Muscle of leg (tissue), 16 donors: ENCODE data around the gene APOOL. TPM values are rescaled to one million over a fixed set of nuclear protein-coding genes. Genes with fewer than 3 reads are reported as not detected.
"Not testable (repeated sequence)": the region's sequence is repeated elsewhere in the genome, so short reads cannot be mapped to it uniquely, and the experiment has no call there.

ENCODE experiments used
- DNase-seq: peaks from one replicate; pipeline ENCODE4 v3.0.0; 2013
- H3K27ac ChIP-seq: one replicate; pipeline ENCODE4 v1.5.1; 2013; ENCODE audit warnings: mild to moderate bottlenecking, low read length, control low read depth
- H3K27me3 ChIP-seq: one replicate; pipeline ENCODE4 v1.6.1; 2013; ENCODE audit warnings: low read length; ENCODE audit not compliant: control insufficient read depth, insufficient read depth
- H3K36me3 ChIP-seq: one replicate; pipeline ENCODE4 v1.6.1; 2013; ENCODE audit warnings: low read length; ENCODE audit not compliant: control insufficient read depth, insufficient read depth
- H3K4me1 ChIP-seq: one replicate; pipeline ENCODE4 v1.6.1; 2013; ENCODE audit warnings: low read length; ENCODE audit not compliant: control insufficient read depth, insufficient read depth
- H3K4me3 ChIP-seq: one replicate; pipeline ENCODE4 v1.5.1; 2013; ENCODE audit warnings: low read length, control low read depth
- H3K9me3 ChIP-seq: replicated peaks from 2 replicates; pipeline ENCODE4 v1.6.1; 2013; ENCODE audit warnings: low read depth, low read length; ENCODE audit not compliant: control insufficient read depth
- WGBS: methylation state at CpG from one replicate; pipeline ENCODE4 v1.1.5; 2013; ENCODE audit warnings: missing lambda C conversion rate; ENCODE audit not compliant: insufficient coverage; 5-methylcytosine and 5-hydroxymethylcytosine counted together
- long read RNA-seq, 11 donors: transcript quantifications; one replicate each; lab custom pipeline, GENCODE V29; 2026
- polyA plus RNA-seq, 8 donors: library from polyadenylated mRNA; unstranded; fragments of 120-200 nt; gene quantifications; one replicate each; pipeline versions ENCODE4 v1.2.1 to v1.2.3, GENCODE V29; 2013; ENCODE audit warnings: inconsistent platforms in 1 of 8, low replicate concordance in 1 of 8; ENCODE audit not compliant: insufficient read length in 8 of 8, insufficient read depth in 1 of 8
- total RNA-seq: library from RNA; stranded (reverse); fragments of 120-200 nt; gene quantifications from one replicate; pipeline ENCODE4 v1.2.4, GENCODE V29; 2013

Gene APOOL, protein sequence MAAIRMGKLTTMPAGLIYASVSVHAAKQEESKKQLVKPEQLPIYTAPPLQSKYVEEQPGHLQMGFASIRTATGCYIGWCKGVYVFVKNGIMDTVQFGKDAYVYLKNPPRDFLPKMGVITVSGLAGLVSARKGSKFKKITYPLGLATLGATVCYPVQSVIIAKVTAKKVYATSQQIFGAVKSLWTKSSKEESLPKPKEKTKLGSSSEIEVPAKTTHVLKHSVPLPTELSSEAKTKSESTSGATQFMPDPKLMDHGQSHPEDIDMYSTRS
- total RNA-seq (11.3 TPM), polyA plus RNA-seq (10 to 100 TPM; 10.1 to 15.3 (median 12.3) TPM)
- long read RNA-seq, donor 1, partial matches to known transcripts = 0 of 1 reads
- long read RNA-seq, donor 1, other reads (novel, unspliced or antisense) = 0 of 1 reads
- long read RNA-seq, donor 2 = 0 reads
- long read RNA-seq, donor 3 = 0 reads
- long read RNA-seq, donor 4 = 0 reads
- long read RNA-seq, donor 5, partial matches to known transcripts = 17 of 24 reads
- long read RNA-seq, donor 5, other reads (novel, unspliced or antisense) = 7 of 24 reads
- long read RNA-seq, donor 6, partial matches to known transcripts = 0 of 4 reads
- long read RNA-seq, donor 6, other reads (novel, unspliced or antisense) = 0 of 4 reads
- long read RNA-seq, donor 7, partial matches to known transcripts = 0 of 10 reads
- long read RNA-seq, donor 7, other reads (novel, unspliced or antisense) = 8 of 10 reads
- long read RNA-seq, donor 8, partial matches to known transcripts = 0 of 3 reads
- long read RNA-seq, donor 8, other reads (novel, unspliced or antisense) = 0 of 3 reads
- long read RNA-seq, donor 9, partial matches to known transcripts = 6 of 7 reads
- long read RNA-seq, donor 9, other reads (novel, unspliced or antisense) = 0 of 7 reads
- long read RNA-seq, donor 10, partial matches to known transcripts = 0 of 1 reads
- long read RNA-seq, donor 10, other reads (novel, unspliced or antisense) = 0 of 1 reads
- long read RNA-seq, donor 11, transcript APOOL-201 (9 exons, 1,279 nt) = major isoform, 5 of 5 reads
- long read RNA-seq, donor 11, partial matches to known transcripts = 0 of 5 reads
- long read RNA-seq, donor 11, other reads (novel, unspliced or antisense) = 0 of 5 reads

DNA sequence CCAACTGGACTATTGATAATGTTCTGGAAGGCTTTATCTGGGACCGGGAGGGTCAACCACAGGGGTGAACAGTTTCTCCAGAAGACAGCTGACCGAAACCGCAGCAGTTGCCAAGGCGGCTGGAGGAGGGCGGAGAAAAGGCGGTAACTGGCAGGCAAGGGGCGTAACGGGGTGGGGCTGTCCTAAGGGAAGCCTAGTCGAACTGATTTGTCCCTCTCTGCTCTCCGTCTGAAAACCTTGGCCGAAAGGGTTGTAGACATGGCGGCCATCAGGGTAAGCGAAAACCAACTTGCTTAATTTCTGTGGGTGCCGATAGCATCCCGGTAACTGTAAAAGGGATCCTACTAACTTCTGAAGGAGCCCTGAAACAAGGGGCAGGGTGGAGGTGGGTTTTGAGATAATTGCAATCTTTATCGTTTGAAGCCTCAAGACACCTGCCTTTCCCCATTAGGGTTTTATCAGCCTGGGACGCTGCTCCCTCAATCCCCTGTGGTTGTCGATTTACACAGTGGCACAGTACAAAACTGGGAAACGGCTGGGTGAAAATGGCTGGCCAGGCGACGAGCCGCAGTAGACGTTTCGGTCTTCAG lies at the start of gene APOOL:
TSS of gene APOOL (plus strand) at position 223 of the 590 bp plus-strand sequence. CDS start at position 259, 36 bp downstream.
- Histone ChIP-seq H3K4me1 (no peaks in the 10 kb centered on the region), H3K27me3 (peaks cover 7% of the 10 kb centered on the region), H3K9me3 (no peaks in the 10 kb centered on the region), H3K4me3 (peak within 1 kb of the TSS; percentile 76), H3K36me3 (no peaks in the 10 kb centered on the region), H3K27ac (peak within 1 kb of the TSS; percentile 79)
- DNase-seq = peak; percentile 95
- 53% methylated on average over 11 of the region's 24 CpGs for WGBS

DNA sequence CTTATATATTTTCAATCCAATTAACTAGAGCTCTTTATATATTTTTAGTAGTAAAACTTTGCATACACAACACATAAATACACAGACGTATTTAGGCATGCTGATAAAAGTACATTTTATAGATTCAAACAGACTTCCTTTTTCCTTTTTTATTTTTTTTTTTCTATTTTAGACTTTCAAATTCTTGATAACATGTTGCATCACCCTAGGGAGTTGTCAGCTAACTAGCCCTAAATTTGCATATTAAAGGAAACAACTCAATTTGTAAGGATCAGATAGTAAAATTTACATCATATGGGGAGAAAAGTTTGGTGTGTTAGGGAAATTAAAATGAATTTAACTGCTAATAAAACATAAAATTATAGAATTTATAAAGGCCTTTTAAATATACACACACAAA lies 47.4 kb upstream of the APOOL start:
- H3K4me3 ChIP-seq = no peak overlapping the region
- no CpG with 5 or more reads among the region's 1 CpG for WGBS
- no peaks in the 10 kb centered on the region for H3K36me3 ChIP-seq
- no peak for DNase-seq
- H3K4me1 ChIP-seq = no peaks in the 10 kb centered on the region
- no peaks in the 10 kb centered on the region for H3K27me3 ChIP-seq
- H3K9me3 ChIP-seq = no peaks in the 10 kb centered on the region
- no peak overlapping the region for H3K27ac ChIP-seq

DNA sequence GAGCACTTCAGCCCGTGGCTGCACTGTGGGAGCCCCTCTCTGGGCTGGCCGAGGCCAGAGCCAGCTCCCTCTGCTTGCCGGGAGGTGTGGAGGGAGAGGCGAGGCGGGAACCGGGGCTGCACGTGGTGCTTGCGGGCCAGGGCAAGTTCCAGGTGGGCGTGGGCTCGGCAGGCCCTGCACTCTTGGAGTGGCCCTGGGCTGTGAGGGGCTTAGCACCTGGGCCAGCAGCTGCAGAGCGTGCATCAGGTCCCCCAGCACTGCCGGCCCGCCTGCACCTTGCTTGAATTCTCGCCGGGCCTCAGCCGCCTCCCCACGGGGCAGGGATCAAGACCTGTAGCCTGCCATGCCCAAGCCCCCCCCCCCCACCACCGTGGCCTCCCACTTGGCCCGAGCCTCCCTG lies 28.9 kb upstream of the APOOL start:
- Histone ChIP-seq H3K9me3 (peaks cover 7% of the 10 kb centered on the region), H3K36me3 (no peaks in the 10 kb centered on the region), H3K4me3 (no peak overlapping the region), H3K27ac (no peak overlapping the region), H3K27me3 (no peaks in the 10 kb centered on the region), H3K4me1 (no peaks in the 10 kb centered on the region)
- DNase-seq = no peak
- WGBS = 87% methylated on average over 16 of the region's 19 CpGs

DNA sequence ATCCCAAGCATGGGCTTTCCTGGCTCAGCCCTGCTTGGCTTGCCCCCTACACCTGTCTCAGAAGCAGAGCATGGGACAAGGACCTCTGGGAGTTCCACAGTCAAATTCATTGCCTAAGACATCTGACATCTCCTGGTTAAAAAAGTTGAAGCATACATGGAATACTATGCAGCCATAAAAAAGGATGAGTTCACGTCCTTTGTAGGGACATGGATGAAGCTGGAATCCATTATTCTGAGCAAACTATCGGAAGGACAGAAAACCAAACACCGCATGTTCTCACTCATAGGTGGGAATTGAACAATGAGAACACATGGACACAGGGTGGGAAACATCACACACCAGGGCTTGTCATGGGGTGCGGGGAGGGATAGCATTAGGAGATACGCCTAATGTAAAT lies 11.9 kb upstream of the APOOL start:
- H3K4me1 ChIP-seq, H3K9me3 ChIP-seq, H3K4me3 ChIP-seq, H3K27ac ChIP-seq, H3K36me3 ChIP-seq, H3K27me3 ChIP-seq, DNase-seq: not testable (repeated sequence)
- WGBS = 80% methylated on average over 1 of the region's 5 CpGs

DNA sequence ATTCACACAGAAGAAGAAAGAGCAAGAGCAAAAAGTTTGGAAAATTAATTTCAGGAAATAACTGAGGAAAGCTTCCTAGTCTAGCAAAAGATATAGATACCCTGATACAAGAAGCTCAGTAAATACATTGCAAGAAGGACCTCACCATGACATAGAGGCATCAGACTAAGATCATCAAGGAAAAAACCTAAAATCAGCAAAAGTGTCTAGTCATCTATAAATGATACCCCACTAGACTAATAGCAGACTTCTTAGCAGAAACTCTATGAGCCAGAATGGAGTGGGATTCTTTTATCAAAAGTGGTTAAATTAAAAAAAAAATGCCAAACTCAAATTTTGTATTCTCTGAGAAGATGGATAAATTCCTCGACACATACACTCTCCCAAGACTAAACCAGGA lies 10.5 kb upstream of the APOOL start:
- Histone ChIP-seq H3K36me3 (no peaks in the 10 kb centered on the region), H3K27me3 (peaks cover 4% of the 10 kb centered on the region), H3K27ac (no peak overlapping the region), H3K4me3 (no peak overlapping the region), H3K9me3 (peaks cover 2% of the 10 kb centered on the region), H3K4me1 (no peaks in the 10 kb centered on the region)
- no peak for DNase-seq
- WGBS = no CpG with 5 or more reads among the region's 1 CpG

DNA sequence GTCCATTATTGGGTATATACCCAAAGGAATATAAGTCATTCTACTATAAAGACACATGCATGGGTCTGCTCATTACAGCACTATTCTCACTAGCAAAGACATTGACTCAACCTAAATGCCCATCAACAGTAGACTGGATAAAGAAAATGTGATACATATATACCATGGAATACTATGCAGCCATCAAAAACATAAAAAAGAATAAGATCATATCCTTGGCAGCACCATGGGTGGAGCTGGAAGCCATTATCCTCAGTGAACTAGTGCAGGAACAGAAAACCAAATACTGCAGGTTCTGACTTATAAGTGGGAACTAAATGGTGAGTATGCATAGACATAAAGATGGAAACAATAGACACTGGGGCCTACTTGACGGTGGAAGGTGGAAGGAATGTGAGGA lies 2.3 kb upstream of the APOOL start:
- Histone ChIP-seq H3K36me3 (no peaks in the 10 kb centered on the region), H3K27ac (no peak overlapping the region), H3K4me3 (no peak overlapping the region), H3K4me1 (no peaks in the 10 kb centered on the region), H3K27me3 (peaks cover 7% of the 10 kb centered on the region), H3K9me3 (no peaks in the 10 kb centered on the region)
- no CpG with 5 or more reads among the region's 1 CpG for WGBS
- no peak for DNase-seq

DNA sequence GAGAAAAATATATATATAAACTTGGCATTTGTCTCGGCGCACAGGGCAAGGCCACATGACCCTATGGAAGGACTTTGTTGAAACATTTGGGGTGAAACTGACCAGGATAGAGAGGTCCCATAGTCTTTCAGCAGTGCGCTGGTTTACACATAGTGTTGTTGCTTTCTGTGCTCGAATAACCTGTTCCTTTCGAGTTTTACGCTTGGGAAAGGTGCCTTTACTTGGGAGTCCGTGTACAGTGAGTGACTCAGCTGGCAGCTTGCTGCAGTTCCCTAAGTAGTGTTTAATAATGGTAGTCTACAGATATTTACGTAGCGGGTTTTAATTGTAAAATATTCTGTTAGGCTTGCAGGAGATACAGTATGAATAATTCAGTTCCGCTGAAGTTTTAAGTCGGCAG lies 578 bp downstream of the APOOL start:
- no peaks in the 10 kb centered on the region for H3K9me3 ChIP-seq
- H3K27ac ChIP-seq = peak overlapping the region; percentile 79
- no peaks in the 10 kb centered on the region for H3K36me3 ChIP-seq
- 32% methylated on average over 8 of the region's 11 CpGs for WGBS
- no peaks in the 10 kb centered on the region for H3K4me1 ChIP-seq
- DNase-seq = peak; percentile 7
- H3K27me3 ChIP-seq = peaks cover 7% of the 10 kb centered on the region
- H3K4me3 ChIP-seq = peak overlapping the region; percentile 76

DNA sequence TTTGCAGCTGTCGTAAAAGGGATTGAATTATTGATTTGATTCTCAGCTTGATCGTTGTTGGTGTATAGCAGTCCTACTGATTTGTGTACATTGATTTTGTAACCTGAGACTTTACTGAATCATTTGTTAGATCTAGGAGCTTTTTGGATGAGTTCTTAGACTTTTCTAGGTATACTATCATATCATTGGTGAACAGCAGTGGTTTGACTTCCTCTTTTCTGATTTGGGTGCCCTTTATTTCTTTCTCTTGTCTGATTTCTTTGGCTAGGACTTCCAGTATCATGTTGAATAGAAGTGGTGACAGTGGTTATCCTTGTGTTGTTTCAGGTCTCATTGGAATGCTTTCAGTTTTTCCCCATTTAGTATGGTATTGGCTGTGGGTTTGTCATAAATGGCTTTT lies 8.4 kb downstream of the APOOL start:
- no CpG with 5 or more reads among the region's 2 CpGs for WGBS

DNA sequence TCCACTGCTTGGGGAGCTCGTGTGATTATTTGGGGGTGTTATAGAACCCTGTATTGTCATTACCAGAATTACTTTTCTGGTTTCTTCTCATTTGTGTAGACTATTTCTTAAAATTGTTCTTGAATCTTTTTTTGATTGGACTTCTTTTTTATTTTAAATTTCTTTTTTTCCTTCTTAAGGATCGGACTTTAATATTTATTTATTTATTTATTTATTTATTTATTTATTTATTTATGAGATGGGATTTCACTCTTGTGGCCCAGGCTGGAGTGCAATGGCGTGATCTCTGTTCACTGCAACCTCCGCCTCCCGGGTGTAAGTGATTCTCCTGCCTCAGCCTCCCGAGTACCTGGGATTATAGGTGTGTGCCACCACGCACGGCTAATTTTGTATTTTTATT lies 11.7 kb downstream of the APOOL start:
- H3K27me3 ChIP-seq, DNase-seq, H3K4me1 ChIP-seq, H3K36me3 ChIP-seq, H3K27ac ChIP-seq, H3K4me3 ChIP-seq: not testable (repeated sequence)
- no CpG with 5 or more reads among the region's 8 CpGs for WGBS
- H3K9me3 ChIP-seq = peaks cover 29% of the 10 kb centered on the region

More for the DNA sequence above, 8.4 kb downstream of the APOOL start:
- H3K4me1 ChIP-seq = no peaks in the 10 kb centered on the region
- H3K27ac ChIP-seq = no peak overlapping the region
- no peaks in the 10 kb centered on the region for H3K27me3 ChIP-seq
- DNase-seq = no peak
- H3K4me3 ChIP-seq = no peak overlapping the region
- no peaks in the 10 kb centered on the region for H3K36me3 ChIP-seq
- peaks cover 7% of the 10 kb centered on the region for H3K9me3 ChIP-seq
